ENCODE measurements around the gene GINM1. TPM values are rescaled to one million over a fixed set of nuclear protein-coding genes. Genes with fewer than 3 reads are reported as not detected.

Gene GINM1
- total and polyA plus RNA-seq, 9 of the 15 experiments (the other 6 are each of a cell fraction or from before 2014, with no cell fraction given) = 5.0 to 19.3 (median 14.2) TPM

- TF ChIP-seq DLX4 (CRISPR knock-in tag; IDR thresholded peaks at IDR 0.05) (no peak), ERF (CRISPR knock-in tag; IDR thresholded peaks at IDR 0.05) (no peak), TEAD4 (IDR thresholded peaks at IDR 0.05; ENCODE audit: low read length) (0 out of 2 replicates have a peak, but pooled peaks have one; percentile 29), TEAD4 (CRISPR knock-in tag; IDR thresholded peaks at IDR 0.05; ENCODE audit: borderline replicate concordance) (no peak), BRF1 (IDR thresholded peaks at IDR 0.05; ENCODE audit: borderline replicate concordance, extremely low read depth, insufficient read length) (no peak), FOXK1 (CRISPR knock-in tag; IDR thresholded peaks at IDR 0.05; ENCODE audit: borderline replicate concordance) (no peak), PTTG1 (tag; IDR thresholded peaks at IDR 0.05; ENCODE audit: low read depth) (no peak), CBX2 (IDR thresholded peaks at IDR 0.05; ENCODE audit: insufficient read depth, low read length, poor library complexity, severe bottlenecking) (no peak), ZNF239 (CRISPR knock-in tag; IDR thresholded peaks at IDR 0.05) (no peak), NCOR1 (IDR thresholded peaks at IDR 0.05) (no peak), ZFP30 (CRISPR knock-in tag; IDR thresholded peaks at IDR 0.05; ENCODE audit: borderline replicate concordance) (no peak), SRSF3 (IDR thresholded peaks at IDR 0.05; ENCODE audit: insufficient read depth, low read length) (no peak), ILK (tag; IDR thresholded peaks at IDR 0.05; ENCODE audit: borderline replicate concordance, low read depth) (no peak), CBX3 (IDR thresholded peaks at IDR 0.05; ENCODE audit: borderline replicate concordance in 1 of 2, low read length in 2 of 2) (no peak)
- TF ChIP-seq, protein P1, sequence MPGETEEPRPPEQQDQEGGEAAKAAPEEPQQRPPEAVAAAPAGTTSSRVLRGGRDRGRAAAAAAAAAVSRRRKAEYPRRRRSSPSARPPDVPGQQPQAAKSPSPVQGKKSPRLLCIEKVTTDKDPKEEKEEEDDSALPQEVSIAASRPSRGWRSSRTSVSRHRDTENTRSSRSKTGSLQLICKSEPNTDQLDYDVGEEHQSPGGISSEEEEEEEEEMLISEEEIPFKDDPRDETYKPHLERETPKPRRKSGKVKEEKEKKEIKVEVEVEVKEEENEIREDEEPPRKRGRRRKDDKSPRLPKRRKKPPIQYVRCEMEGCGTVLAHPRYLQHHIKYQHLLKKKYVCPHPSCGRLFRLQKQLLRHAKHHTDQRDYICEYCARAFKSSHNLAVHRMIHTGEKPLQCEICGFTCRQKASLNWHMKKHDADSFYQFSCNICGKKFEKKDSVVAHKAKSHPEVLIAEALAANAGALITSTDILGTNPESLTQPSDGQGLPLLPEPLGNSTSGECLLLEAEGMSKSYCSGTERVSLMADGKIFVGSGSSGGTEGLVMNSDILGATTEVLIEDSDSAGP (CRISPR knock-in tag; IDR thresholded peaks at IDR 0.05) = no peak
- TF ChIP-seq, protein P2, sequence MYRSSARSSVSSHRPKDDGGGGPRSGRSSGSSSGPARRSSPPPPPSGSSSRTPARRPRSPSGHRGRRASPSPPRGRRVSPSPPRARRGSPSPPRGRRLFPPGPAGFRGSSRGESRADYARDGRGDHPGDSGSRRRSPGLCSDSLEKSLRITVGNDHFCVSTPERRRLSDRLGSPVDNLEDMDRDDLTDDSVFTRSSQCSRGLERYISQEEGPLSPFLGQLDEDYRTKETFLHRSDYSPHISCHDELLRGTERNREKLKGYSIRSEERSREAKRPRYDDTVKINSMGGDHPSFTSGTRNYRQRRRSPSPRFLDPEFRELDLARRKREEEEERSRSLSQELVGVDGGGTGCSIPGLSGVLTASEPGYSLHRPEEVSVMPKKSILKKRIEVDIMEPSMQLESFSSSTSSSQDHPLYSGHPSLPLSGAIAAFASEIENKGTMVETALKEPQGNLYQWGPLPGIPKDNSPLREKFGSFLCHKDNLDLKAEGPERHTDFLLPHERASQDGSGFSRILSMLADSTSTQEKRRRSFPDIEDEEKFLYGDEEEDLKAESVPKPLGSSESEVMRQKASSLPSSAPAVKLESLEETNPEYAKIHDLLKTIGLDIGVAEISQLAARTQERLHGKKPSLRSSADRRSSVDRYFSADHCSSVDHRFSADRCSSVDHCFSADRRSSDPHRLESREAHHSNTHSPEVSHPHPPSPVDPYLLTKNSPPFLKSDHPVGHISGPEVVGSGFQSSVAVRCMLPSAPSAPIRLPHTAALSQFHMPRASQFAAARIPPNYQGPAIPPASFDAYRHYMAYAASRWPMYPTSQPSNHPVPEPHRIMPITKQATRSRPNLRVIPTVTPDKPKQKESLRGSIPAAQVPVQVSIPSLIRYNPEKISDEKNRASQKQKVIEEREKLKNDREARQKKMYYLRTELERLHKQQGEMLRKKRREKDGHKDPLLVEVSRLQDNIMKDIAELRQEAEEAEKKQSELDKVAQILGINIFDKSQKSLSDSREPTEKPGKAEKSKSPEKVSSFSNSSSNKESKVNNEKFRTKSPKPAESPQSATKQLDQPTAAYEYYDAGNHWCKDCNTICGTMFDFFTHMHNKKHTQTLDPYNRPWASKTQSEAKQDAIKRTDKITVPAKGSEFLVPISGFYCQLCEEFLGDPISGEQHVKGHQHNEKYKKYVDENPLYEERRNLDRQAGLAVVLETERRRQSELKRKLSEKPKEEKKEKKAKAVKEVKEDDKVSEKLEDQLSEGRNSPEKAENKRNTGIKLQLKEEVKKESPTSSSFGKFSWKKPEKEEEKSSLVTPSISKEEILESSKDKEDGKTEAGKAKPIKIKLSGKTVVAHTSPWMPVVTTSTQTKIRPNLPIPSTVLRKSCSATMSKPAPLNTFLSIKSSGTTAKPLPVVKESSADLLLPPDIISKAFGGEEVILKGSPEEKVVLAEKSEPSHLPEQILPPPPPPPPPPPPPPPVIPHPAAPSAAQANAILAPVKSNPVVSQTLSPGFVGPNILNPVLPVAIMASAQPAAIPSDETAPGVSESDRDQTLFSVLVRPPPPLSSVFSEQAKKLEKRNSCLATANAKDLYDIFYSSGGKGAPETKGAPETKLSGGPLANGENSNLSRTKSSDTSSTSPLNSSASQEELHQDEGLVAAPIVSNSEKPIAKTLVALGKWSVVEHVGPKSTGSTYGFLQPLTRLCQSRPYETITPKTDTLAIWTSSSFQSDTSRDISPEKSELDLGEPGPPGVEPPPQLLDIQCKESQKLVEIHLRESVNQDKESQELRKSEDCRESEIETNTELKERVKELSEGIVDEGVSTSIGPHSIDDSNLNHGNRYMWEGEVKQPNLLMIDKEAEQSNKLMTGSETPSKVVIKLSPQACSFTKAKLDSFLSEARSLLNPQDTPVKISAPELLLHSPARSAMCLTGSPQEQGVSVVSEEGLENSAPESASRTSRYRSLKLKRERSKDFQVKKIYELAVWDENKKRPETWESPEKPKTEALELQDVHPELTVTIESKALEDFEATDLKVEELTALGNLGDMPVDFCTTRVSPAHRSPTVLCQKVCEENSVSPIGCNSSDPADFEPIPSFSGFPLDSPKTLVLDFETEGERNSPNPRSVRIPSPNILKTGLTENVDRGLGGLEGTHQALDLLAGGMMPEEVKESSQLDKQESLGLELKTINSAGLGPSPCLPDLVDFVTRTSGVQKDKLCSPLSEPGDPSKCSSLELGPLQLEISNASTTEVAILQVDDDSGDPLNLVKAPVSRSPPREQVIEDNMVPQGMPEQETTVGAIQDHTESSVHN (IDR thresholded peaks at IDR 0.05; ENCODE audit: borderline replicate concordance in 1 of 2, low read depth in 1 of 2) = no peak; a peak in 1 of 4 replicates
Observed at GRCh38 chr6:149565527-149566409, at the start of gene GINM1 (continued).

Data from K562 (cell line).